Thoracic aorta (tissue), 2 donors: ENCODE results near the gene ACSS1. TPM values are rescaled to one million over a fixed set of nuclear protein-coding genes. Genes with fewer than 3 reads are reported as not detected.

ENCODE experiments used
- ATAC-seq: fragments of 150-250 bp; one replicate; pipeline ENCODE4 v1.8.0; 2017; ENCODE audit warnings: low read depth; ENCODE audit not compliant: insufficient number of reproducible peaks, low FRiP score
- DNase-seq: peaks from one replicate; pipeline ENCODE4 v3.0.0-alpha.2; 2020; ENCODE audit warnings: low spot score
- H3K27ac ChIP-seq, 2 donors: fragments of 200-600 bp; sonication (generic); 1 replicate in 1 of 2; 2 replicates in 1 of 2; pipeline ENCODE4 v1.5.1; 2016; ENCODE audit warnings: mild to moderate bottlenecking in 2 of 2, moderate library complexity in 2 of 2
- H3K27me3 ChIP-seq: fragments of 200-600 bp; sonication (generic); replicated peaks from 2 replicates; pipeline ENCODE4 v1.6.0; 2016; ENCODE audit warnings: mild to moderate bottlenecking; ENCODE audit not compliant: insufficient read depth
- H3K36me3 ChIP-seq: fragments of 200-600 bp; sonication (generic); one replicate; pipeline ENCODE4 v1.5.1; 2016
- H3K4me1 ChIP-seq, 2 donors: fragments of 200-600 bp; sonication (generic); 1 replicate in 1 of 2; 2 replicates in 1 of 2; pipeline versions ENCODE4 v1.5.1 to v1.6.0; 2016; ENCODE audit warnings: low read depth in 2 of 2, mild to moderate bottlenecking in 1 of 2; ENCODE audit not compliant: control insufficient read depth in 1 of 2
- H3K4me3 ChIP-seq: fragments of 200-600 bp; sonication (generic); 2 replicates; pipeline ENCODE4 v1.5.1; 2016; ENCODE audit warnings: mild to moderate bottlenecking
- H3K9me3 ChIP-seq: fragments of 200-600 bp; sonication (generic); 2 replicates; pipeline ENCODE4 v1.5.1; 2016
- CTCF ChIP-seq: fragments of 200-600 bp; sonication (generic); IDR thresholded peaks from one replicate; pipeline ENCODE4 v1.5.1; 2019; ENCODE audit warnings: antibody characterized with exemption
- total RNA-seq, 2 donors: library from RNA; depleted of rRNA; stranded (reverse); fragments of >200 nt; gene quantifications; one replicate each; pipeline versions ENCODE4 v1.1.0 to v1.2.3, GENCODE V29; 2016

Gene ACSS1
- total RNA-seq, 2 donors from 2014 or later = 26.0 to 31.7 TPM

GRCh38 chr20:24962182-24962492 lies 95.8 kb downstream of the ACSS1 start:
- no peak for TF ChIP-seq CTCF
- Histone ChIP-seq H3K27ac (no peak overlapping the region), H3K9me3 (no peaks in the 10 kb centered on the region), H3K36me3 (peaks cover 31% of the 10 kb centered on the region), H3K4me1 (no peaks in the 10 kb centered on the region), H3K4me3 (no peak overlapping the region), H3K27me3 (no peaks in the 10 kb centered on the region)
- DNase-seq = no peak
- no peak for ATAC-seq

- TF ChIP-seq CTCF = no peak
- Histone ChIP-seq H3K36me3 (peaks cover 31% of the 10 kb centered on the region), H3K27ac (no peak overlapping the region), H3K9me3 (no peaks in the 10 kb centered on the region), H3K4me3 (no peak overlapping the region), H3K27me3 (no peaks in the 10 kb centered on the region), H3K4me1 (no peaks in the 10 kb centered on the region)
- no peak for DNase-seq
- no peak for ATAC-seq
Observed at GRCh38 chr20:24961384-24962181, 96.4 kb downstream of the ACSS1 start.

- H3K27ac ChIP-seq = no peak overlapping the region
- H3K27me3 ChIP-seq = no peaks in the 10 kb centered on the region
- TF ChIP-seq CTCF = no peak
- no peak overlapping the region for H3K4me3 ChIP-seq
- no peaks in the 10 kb centered on the region for H3K4me1 ChIP-seq
- ATAC-seq (no peak), DNase-seq (no peak)
- H3K9me3 ChIP-seq = no peaks in the 10 kb centered on the region
- peaks cover 31% of the 10 kb centered on the region for H3K36me3 ChIP-seq
Observed at GRCh38 chr20:24960861-24961260, 97.1 kb downstream of the ACSS1 start.

GRCh38 chr20:24960302-24960801 lies 97.6 kb downstream of the ACSS1 start:
- Histone ChIP-seq H3K9me3 (no peaks in the 10 kb centered on the region), H3K36me3 (peaks cover 30% of the 10 kb centered on the region), H3K4me1 (no peaks in the 10 kb centered on the region), H3K4me3 (no peak overlapping the region), H3K27ac (no peak overlapping the region), H3K27me3 (no peaks in the 10 kb centered on the region)
- ATAC-seq (no peak), DNase-seq (no peak)
- no peak for TF ChIP-seq CTCF

- peaks cover 26% of the 10 kb centered on the region for H3K36me3 ChIP-seq
- no peak overlapping the region for H3K4me3 ChIP-seq
- DNase-seq (no peak), ATAC-seq (no peak)
- no peak for TF ChIP-seq CTCF
- H3K27me3 ChIP-seq = no peaks in the 10 kb centered on the region
- no peaks in the 10 kb centered on the region for H3K4me1 ChIP-seq
- H3K9me3 ChIP-seq = no peaks in the 10 kb centered on the region
- H3K27ac ChIP-seq = no peak overlapping the region
Observed at GRCh38 chr20:24959591-24960301, 98.2 kb downstream of the ACSS1 start.
